HG02981 (cell line): ENCODE results near the gene HBG1.

ENCODE experiments used
- ATAC-seq: cut with Tn5 transposase; IDR thresholded peaks from one replicate; pipeline ENCODE4 v1.9.1; 2021; ENCODE audit warnings: mild to moderate bottlenecking, moderate library complexity; ENCODE audit not compliant: unreplicated experiment

Gene HBG1

GRCh38 chr11:5228124-5228523 is 21.5 kb downstream of the HBG1 start:
- no peak for ATAC-seq

- ATAC-seq: no peak
Measured at GRCh38 chr11:5227681-5228080, 22.0 kb downstream of the HBG1 start.

GRCh38 chr11:5226732-5227310 is 22.8 kb downstream of the HBG1 start, which contains the start of gene HBB:
Gene HBB (minus strand): TSS chr11:5227071. CDS start chr11:5227021, 50 bp downstream.
- no peak for ATAC-seq

- ATAC-seq: no peak
Measured at GRCh38 chr11:5225480-5225871, 24.2 kb downstream of the HBG1 start.

- no peak for ATAC-seq
Measured at GRCh38 chr11:5224538-5225479, 24.8 kb downstream of the HBG1 start.

- ATAC-seq: no peak
Measured at GRCh38 chr11:5223686-5224085, 26.0 kb downstream of the HBG1 start.

- ATAC-seq: no peak
Measured at GRCh38 chr11:5223146-5223545, 26.5 kb downstream of the HBG1 start.

GRCh38 chr11:5210376-5210885 is 39.2 kb downstream of the HBG1 start:
- ATAC-seq: no peak

- ATAC-seq: peak; percentile 87
Measured at GRCh38 chr11:5204787-5205186, 44.9 kb downstream of the HBG1 start.

- ATAC-seq: no peak
Measured at GRCh38 chr11:5203366-5203765, 46.3 kb downstream of the HBG1 start.

- no peak for ATAC-seq
Measured at GRCh38 chr11:5200582-5200981, 49.1 kb downstream of the HBG1 start, which contains the start of gene OR51V1. Gene OR51V1 (minus strand): TSS chr11:5200682. CDS start chr11:5200682, 0 bp downstream.

GRCh38 chr11:5198285-5198684 is 51.4 kb downstream of the HBG1 start:
- ATAC-seq: no peak
